Endodermal cell (in vitro differentiated cells): ENCODE measurements around the gene TMEM183A. TPM values are rescaled to one million over a fixed set of nuclear protein-coding genes. Genes with fewer than 3 reads are reported as not detected.

Experiments used
- DNase-seq: peaks from one replicate; pipeline ENCODE4 v3.0.0-alpha.2; 2017
- H3K27ac ChIP-seq: 2 replicates; pipeline ENCODE4 v1.5.1; 2013; ENCODE audit warnings: mild to moderate bottlenecking, low read depth, low read length, moderate library complexity
- H3K27me3 ChIP-seq: 2 replicates; pipeline ENCODE4 v1.6.1; 2013; ENCODE audit warnings: mild to moderate bottlenecking, low read length, moderate library complexity; ENCODE audit not compliant: insufficient read depth, control insufficient read depth, poor library complexity, severe bottlenecking
- H3K36me3 ChIP-seq: 2 replicates; pipeline ENCODE4 v1.7.0; 2013; ENCODE audit warnings: mild to moderate bottlenecking, low read length, moderate library complexity; ENCODE audit not compliant: control insufficient read depth, insufficient read depth
- H3K4me1 ChIP-seq: one replicate; pipeline ENCODE4 v1.7.0; 2013; ENCODE audit warnings: low read length; ENCODE audit not compliant: control insufficient read depth, insufficient read depth
- H3K4me3 ChIP-seq: 2 replicates; pipeline ENCODE4 v1.5.1; 2013; ENCODE audit warnings: mild to moderate bottlenecking, low read length, moderate library complexity
- H3K9ac ChIP-seq: 2 replicates; pipeline ENCODE4 v1.6.1; 2013; ENCODE audit warnings: mild to moderate bottlenecking, low read length, moderate library complexity; ENCODE audit not compliant: poor library complexity, severe bottlenecking; ENCODE audit errors: extremely low read depth
- H3K9me3 ChIP-seq: 2 replicates; pipeline ENCODE4 v1.6.1; 2013; ENCODE audit warnings: mild to moderate bottlenecking, low read length, moderate library complexity; ENCODE audit not compliant: control insufficient read depth
- H3K27ac Mint-ChIP-seq: 2 replicates; pipeline ENCODE4 v1.8.0; 2020; ENCODE audit warnings: mixed read lengths
- H3K27me3 Mint-ChIP-seq: 2 replicates; pipeline ENCODE4 v1.8.0; 2021; ENCODE audit warnings: mild to moderate bottlenecking, mixed read lengths; ENCODE audit not compliant: insufficient read depth
- H3K36me3 Mint-ChIP-seq: 2 replicates; pipeline ENCODE4 v1.8.0; 2020; ENCODE audit warnings: low read depth, mixed read lengths
- H3K4me1 Mint-ChIP-seq: 2 replicates; pipeline ENCODE4 v1.8.0; 2020; ENCODE audit warnings: mixed read lengths
- H3K4me3 Mint-ChIP-seq: 2 replicates; pipeline ENCODE4 v1.8.0; 2020; ENCODE audit warnings: mild to moderate bottlenecking, moderate library complexity, mixed read lengths
- H3K9me3 Mint-ChIP-seq: 2 replicates; pipeline ENCODE4 v1.8.0; 2020; ENCODE audit warnings: mild to moderate bottlenecking, mixed read lengths
- CTCF ChIP-seq: fragments of 200-600 bp; sonication (generic); conservative IDR thresholded peaks from 2 replicates; pipeline ENCODE4 v1.5.0; 2021; ENCODE audit warnings: antibody characterized with exemption, mild to moderate bottlenecking
- WGBS, 2 experiments: methylation state at CpG; one replicate each; pipeline versions ENCODE4 v1.1.5 to v1.1.7; 2013; ENCODE audit warnings: missing lambda C conversion rate in 2 of 2, mixed read lengths in 1 of 2; ENCODE audit not compliant: insufficient coverage in 1 of 2, insufficient read length in 1 of 2; 5-methylcytosine and 5-hydroxymethylcytosine counted together
- total RNA-seq, 2 donors: library from RNA; stranded (reverse); fragmentation: NEBNext Ultra II Directional in 1 of 2; extraction: Animal tissue kit (Norgen Biotek cat#: 25700) in 1 of 2; gene quantifications; 2 replicates in 1 of 2; 3 replicates in 1 of 2; pipeline ENCODE4 v1.2.1, GENCODE V29; 2021

Gene TMEM183A
- total RNA-seq, 2 donors from 2014 or later = 88.9 to 89.7 TPM

- no peaks in the 10 kb centered on the region for H3K9me3 ChIP-seq
- Mint-ChIP-seq H3K27ac (no peak overlapping the region), H3K27me3 (peaks cover 38% of the 10 kb centered on the region), H3K4me1 (peaks cover 15% of the 10 kb centered on the region), H3K9me3 (no peaks in the 10 kb centered on the region), H3K36me3 (no peaks in the 10 kb centered on the region), H3K4me3 (no peak overlapping the region)
- H3K27ac ChIP-seq = no peak overlapping the region
- peaks cover 21% of the 10 kb centered on the region for H3K27me3 ChIP-seq
- no peak overlapping the region for H3K4me3 ChIP-seq
- peaks cover 4% of the 10 kb centered on the region for H3K4me1 ChIP-seq
- peak; percentile 29 for DNase-seq
- H3K36me3 ChIP-seq = no peaks in the 10 kb centered on the region
- 94 to 95% methylated on average over 6 of the region's 6 CpGs for WGBS, 2 experiments
- TF ChIP-seq CTCF = peak; percentile 72
- no peak overlapping the region for H3K9ac ChIP-seq
These were observed 24.3 kb downstream of the TMEM183A start for GRCh38 chr1:203031467-203031866.

- peaks cover 21% of the 10 kb centered on the region for H3K27me3 Mint-ChIP-seq
- H3K9me3 Mint-ChIP-seq = no peaks in the 10 kb centered on the region
- 80 to 95% methylated on average over 1 to 2 of the region's 2 CpGs for WGBS, 2 experiments
These were observed 26.1 kb downstream of the TMEM183A start for GRCh38 chr1:203033287-203033686.

GRCh38 chr1:203033917-203034316 lies 26.7 kb downstream of the TMEM183A start:
- H3K27ac ChIP-seq = no peak overlapping the region
- peak; percentile 25 for DNase-seq
- Mint-ChIP-seq H3K9me3 (no peaks in the 10 kb centered on the region), H3K27ac (no peak overlapping the region), H3K27me3 (peaks cover 15% of the 10 kb centered on the region), H3K36me3 (no peaks in the 10 kb centered on the region), H3K4me1 (no peaks in the 10 kb centered on the region), H3K4me3 (no peak overlapping the region)
- 86 to 91% methylated on average over 2 of the region's 2 CpGs for WGBS, 2 experiments
- H3K9ac ChIP-seq = no peak overlapping the region
- no peaks in the 10 kb centered on the region for H3K9me3 ChIP-seq
- no peaks in the 10 kb centered on the region for H3K4me1 ChIP-seq
- H3K27me3 ChIP-seq = no peaks in the 10 kb centered on the region
- TF ChIP-seq CTCF = no peak
- no peaks in the 10 kb centered on the region for H3K36me3 ChIP-seq
- no peak overlapping the region for H3K4me3 ChIP-seq

More at GRCh38 chr1:203033287-203033686, 26.1 kb downstream of the TMEM183A start:
- peaks cover 3% of the 10 kb centered on the region for H3K27me3 ChIP-seq
- DNase-seq = peak; percentile 13
- Mint-ChIP-seq H3K4me1 (peaks cover 3% of the 10 kb centered on the region), H3K27ac (no peak overlapping the region), H3K4me3 (no peak overlapping the region), H3K36me3 (no peaks in the 10 kb centered on the region)
- H3K4me3 ChIP-seq = no peak overlapping the region
- H3K9me3 ChIP-seq = no peaks in the 10 kb centered on the region
- no peak for TF ChIP-seq CTCF
- H3K36me3 ChIP-seq = no peaks in the 10 kb centered on the region
- H3K27ac ChIP-seq = no peak overlapping the region
- H3K9ac ChIP-seq = no peak overlapping the region
- H3K4me1 ChIP-seq = no peaks in the 10 kb centered on the region
